ENCODE measurements around the gene IDH3B.

DNA sequence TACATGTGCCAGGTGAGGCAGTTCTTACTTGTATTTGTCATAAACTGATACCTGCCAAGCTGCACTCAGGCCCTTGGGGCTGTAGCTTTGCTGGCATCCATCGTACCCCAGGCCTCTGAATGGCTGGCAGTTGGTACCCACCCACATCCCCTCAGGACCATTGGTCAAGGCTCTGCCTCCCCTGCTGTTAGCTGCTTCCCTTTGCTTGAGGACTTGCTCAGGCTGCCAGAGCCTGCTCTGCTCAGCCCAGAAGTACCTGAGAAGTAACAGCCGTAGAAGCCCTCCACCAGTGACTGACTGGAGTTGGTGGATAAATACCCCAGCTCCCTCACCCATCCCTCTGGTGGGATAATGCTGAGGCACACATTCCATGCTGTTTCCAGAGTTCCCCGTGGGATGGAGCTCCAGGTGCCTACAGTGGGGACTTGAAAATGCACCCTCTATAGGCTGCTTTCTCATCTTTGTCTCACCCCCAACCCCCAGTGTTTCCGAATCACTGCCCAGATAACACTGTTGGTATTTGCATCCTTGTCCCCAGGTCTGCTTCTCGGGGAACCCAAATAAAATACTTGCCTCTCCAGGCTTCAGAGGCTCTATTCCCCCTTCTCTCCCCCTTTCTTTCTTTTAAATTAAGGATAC lies 35.9 kb upstream of the IDH3B start:
- TF ChIP-seq, protein P1, sequence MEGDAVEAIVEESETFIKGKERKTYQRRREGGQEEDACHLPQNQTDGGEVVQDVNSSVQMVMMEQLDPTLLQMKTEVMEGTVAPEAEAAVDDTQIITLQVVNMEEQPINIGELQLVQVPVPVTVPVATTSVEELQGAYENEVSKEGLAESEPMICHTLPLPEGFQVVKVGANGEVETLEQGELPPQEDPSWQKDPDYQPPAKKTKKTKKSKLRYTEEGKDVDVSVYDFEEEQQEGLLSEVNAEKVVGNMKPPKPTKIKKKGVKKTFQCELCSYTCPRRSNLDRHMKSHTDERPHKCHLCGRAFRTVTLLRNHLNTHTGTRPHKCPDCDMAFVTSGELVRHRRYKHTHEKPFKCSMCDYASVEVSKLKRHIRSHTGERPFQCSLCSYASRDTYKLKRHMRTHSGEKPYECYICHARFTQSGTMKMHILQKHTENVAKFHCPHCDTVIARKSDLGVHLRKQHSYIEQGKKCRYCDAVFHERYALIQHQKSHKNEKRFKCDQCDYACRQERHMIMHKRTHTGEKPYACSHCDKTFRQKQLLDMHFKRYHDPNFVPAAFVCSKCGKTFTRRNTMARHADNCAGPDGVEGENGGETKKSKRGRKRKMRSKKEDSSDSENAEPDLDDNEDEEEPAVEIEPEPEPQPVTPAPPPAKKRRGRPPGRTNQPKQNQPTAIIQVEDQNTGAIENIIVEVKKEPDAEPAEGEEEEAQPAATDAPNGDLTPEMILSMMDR (IDR thresholded peaks at IDR 0.05) = no peak
- TF ChIP-seq POLR2AphosphoS5 (IDR thresholded peaks at IDR 0.05) = no peak
- no peak for TF ChIP-seq POLR2A (IDR thresholded peaks at IDR 0.05)
- TF ChIP-seq EP300 (IDR thresholded peaks at IDR 0.05) = no peak
